HG02610 (cell line): Measurements from ENCODE around the gene SSTR3.

Experiments
- ATAC-seq: cut with Tn5 transposase; IDR thresholded peaks from one replicate; pipeline ENCODE4 v1.9.1; 2021; ENCODE audit warnings: mild to moderate bottlenecking, moderate library complexity; ENCODE audit not compliant: unreplicated experiment

SSTR3 gene

GRCh38 chr22:37169947-37170688 is 42.2 kb downstream of the SSTR3 start:
- ATAC-seq = no peak

GRCh38 chr22:37169406-37169805 is 42.9 kb downstream of the SSTR3 start:
- ATAC-seq = no peak

GRCh38 chr22:37167981-37168647 is 44.2 kb downstream of the SSTR3 start:
- no peak for ATAC-seq

GRCh38 chr22:37167176-37167980 is 44.9 kb downstream of the SSTR3 start:
- no peak for ATAC-seq

GRCh38 chr22:37166675-37167066 is 45.6 kb downstream of the SSTR3 start:
- ATAC-seq = no peak

GRCh38 chr22:37165940-37166674 is 46.2 kb downstream of the SSTR3 start:
- ATAC-seq = no peak

GRCh38 chr22:37165066-37165465 is 47.2 kb downstream of the SSTR3 start:
- no peak for ATAC-seq

GRCh38 chr22:37164505-37164887 is 47.8 kb downstream of the SSTR3 start:
- no peak for ATAC-seq

- peak; percentile 42 for ATAC-seq
Observed at GRCh38 chr22:37163575-37164504, 48.4 kb downstream of the SSTR3 start.

GRCh38 chr22:37163096-37163489 is 49.2 kb downstream of the SSTR3 start:
- ATAC-seq = no peak

GRCh38 chr22:37162221-37163095 is 49.8 kb downstream of the SSTR3 start:
- ATAC-seq = peak; percentile 54

GRCh38 chr22:37161443-37161842 is 50.8 kb downstream of the SSTR3 start:
- ATAC-seq = no peak

- no peak for ATAC-seq
Observed at GRCh38 chr22:37160027-37160426, 52.2 kb downstream of the SSTR3 start.

- no peak for ATAC-seq
Observed at GRCh38 chr22:37158963-37159290, 53.4 kb downstream of the SSTR3 start.

- no peak for ATAC-seq
Observed at GRCh38 chr22:37157516-37158285, 54.6 kb downstream of the SSTR3 start.

- ATAC-seq = no peak
Observed at GRCh38 chr22:37156686-37157435, 55.4 kb downstream of the SSTR3 start.

GRCh38 chr22:37155971-37156370 is 56.3 kb downstream of the SSTR3 start:
- ATAC-seq = no peak
